ENCODE measurements around the gene TF.

TF gene

DNA sequence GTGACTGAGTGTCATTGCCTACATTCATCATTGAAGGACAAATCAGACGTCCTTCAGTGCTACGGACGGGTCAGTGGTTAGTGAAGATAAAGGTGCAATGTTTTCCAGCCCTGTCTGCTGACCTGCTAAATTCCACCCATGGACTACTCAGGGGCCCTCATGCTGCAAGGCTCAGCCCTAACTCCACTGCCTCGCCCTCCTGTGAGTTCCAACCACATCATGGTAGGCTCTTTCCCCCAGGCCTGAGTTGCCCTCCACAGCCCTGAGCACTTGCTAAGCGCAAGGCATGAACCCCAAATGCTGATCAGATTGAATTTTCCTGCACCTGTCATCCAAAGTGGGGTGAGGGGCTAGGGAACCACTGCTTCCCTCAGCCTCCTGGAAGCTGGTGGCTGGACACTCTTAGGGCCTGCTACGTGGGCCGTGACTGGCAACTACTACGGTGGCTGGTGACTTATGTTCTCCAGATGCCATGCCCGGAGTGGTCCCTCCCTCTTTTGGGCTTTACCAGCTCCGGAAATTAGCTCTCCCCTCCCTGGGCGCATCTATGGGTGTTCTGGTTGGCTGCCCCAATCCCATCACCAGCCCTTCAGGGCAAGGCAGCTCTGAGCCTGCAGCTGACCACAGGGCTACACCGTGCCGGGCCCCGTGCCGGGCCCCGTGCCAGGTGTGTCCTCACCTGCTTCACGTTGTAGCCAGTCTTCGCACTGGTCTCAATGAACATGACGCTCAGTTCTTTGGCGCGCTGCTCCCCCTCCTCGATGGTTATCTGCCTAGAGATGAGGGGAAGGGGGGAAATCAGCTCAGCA lies 91.5 kb downstream of the TF start:
- no peak for DNase-seq

DNA sequence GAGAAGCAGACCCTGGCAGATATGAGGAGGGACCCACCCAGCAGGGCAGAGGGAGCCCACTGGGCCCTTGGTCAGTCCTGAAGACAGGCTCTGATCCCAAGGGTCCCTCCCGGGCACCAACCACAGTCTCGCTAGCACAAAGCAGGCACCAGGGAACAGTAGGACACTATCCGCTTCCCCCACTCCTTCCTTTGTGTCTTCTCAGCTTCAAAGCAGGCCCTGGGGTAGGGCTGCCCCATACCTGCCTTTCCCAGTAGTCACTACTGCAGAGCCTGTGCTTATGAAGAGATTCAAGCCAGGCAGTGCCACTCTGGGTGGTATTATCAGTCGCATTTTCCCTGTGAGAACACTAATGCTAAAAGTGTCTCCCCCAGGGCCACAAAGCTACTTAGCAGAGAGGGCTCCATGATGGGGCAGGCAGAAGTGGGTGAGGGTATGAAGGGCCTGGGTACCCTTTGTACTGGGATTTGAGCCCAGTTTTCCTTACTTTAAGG lies 92.2 kb downstream of the TF start:
- DNase-seq: no peak

DNA sequence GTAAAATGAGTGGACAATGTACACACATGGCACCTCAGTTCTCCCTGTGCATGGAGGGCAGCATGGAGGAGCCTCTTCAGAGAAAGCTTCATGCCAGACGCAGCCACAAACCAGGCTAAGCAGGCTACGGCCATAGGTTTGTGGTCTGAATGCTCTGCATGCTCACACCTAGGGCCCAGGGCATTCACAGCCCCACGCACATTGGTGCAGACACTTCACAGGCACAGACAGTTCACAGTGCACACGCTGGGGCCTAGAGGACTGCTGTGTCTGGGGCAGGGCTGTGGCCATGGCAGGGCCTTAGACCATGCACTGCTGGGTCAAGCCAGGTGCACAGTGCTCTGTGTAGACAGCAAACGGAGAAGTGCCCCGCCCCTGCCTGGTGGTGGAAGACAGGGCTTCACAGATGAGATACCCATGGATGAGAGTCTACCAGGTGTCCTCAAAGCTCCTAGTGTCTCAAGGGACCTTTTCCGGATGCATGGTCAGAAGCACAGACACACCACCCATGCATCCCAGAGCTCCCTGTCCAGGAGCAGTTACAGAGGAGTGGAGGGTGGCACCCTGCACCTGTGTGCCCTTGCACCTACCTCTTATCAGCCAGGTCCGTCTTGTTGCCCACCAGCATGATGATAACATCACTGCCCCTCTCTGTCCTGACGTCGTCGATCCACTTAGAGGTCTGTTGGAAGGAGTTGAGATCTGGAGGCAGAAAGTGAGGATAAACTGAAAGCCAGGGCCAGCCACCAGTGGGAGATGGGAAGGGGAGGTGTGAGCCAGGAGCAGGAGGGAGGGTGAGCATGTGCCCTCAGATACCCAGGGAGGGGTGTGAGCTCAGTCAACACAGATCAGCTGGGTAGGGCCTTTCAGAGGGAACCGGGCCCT lies 93.0 kb downstream of the TF start:
- no peak for DNase-seq

DNA sequence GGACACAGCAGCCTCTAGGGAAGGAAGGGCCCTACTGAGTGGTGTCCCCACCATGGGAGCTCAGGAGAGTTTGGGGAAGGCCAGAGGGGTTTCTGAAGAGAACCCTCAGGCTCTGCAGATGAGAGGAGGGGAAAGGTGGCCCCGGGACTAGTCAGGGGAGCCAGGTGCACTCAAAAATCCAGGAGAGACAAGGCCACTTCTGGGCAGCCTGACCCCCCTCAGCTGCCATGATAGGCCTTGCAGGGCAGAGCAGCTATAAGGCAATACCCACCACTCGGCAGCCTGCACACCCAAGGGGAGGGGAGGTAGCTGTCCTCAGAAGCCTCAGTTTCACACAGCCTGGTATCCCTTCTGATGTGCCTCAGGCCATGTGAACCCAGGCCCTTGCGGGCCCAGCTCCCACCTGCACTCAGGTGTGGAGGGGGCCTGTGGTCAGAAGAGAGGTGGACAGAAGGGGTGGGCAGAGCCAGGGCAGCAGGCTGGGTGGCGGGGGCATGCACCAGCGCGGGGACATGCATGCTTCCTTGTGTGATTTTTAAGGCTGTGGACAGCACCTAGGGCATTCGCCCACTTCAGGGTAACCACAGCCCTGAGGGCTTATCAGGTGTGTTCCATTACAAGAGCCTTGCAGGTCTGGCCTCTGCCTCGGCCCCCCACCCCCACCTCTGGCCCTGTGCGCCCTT lies 94.0 kb downstream of the TF start:
- no peak for DNase-seq

DNA sequence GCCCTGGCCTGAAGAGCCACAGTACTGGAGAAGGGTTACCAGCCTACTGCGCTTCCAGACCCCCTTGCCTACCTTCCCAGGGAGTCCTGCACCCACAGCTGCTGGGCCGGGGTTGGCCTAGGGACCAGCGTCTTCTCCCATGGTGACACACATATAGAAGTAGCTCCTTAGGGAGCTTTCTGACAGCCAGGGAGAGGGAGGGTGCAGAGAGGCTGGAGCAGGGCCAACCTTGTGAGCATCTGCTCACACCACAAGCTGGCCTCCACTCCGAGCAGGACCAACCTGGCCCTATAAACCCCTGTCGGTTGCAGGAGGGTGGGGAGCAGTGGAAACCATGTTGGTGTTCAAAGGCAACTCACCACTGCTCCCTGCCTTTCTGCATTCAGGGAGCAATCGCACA lies 94.6 kb downstream of the TF start:
- no peak for DNase-seq

DNA sequence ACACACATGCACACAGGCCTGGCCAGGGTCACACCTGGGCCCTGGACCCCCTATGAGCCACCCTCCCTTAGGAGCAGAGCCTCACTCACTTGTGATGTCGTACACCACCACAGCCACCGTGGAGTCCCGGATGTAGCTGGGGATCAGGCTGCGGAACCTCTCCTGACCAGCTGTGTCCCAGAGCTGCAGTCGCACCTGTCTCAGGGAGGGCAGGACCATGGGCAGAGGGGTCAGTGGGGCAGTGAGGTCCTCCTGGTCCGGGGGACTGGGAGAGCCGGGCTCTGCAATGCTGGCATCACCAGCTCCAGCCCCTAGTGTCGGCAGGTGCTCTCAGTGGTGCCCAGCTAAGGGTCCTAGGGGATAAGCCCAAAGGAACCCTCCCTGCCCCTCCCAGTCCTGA lies 95.0 kb downstream of the TF start:
- DNase-seq: no peak

DNA sequence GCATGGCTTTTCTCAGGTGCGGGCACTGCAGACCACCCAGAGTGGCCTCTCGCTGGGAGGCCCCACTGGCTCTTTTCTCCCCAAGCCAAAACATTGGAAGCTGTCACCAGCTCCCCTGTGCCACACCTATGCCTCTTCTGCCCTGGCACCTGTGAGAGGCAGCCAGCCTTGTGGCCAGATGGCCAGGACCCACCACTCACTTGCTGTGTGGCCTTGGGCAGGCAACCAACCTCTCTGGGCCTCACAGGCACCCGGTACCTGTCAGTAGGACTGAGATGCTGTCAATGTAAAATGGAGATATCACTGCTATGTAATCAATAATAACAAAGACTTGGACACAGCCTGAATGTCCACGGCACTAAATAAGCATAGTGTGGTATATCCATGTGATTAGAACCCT lies 96.0 kb downstream of the TF start:
- DNase-seq: no peak

DNA sequence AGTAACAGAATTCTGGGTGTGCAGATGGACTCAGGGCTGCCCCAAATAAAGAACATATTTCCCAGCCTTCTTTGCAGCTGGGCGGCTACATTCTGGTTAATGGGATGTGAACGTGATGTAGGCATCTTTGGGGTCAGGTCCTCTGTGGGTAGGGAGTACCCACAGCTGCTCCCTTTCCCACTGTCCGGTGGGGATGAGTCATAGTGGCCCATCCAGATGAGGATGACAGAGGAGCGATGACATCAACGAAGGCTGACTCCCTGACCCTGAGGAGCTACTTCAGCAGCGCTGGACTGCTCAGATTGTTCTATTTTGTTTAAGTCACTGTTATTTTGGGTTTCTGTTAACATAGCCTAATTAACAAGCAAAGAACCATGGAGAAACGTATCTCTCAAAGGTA lies 97.4 kb downstream of the TF start:
- DNase-seq: no peak

DNA sequence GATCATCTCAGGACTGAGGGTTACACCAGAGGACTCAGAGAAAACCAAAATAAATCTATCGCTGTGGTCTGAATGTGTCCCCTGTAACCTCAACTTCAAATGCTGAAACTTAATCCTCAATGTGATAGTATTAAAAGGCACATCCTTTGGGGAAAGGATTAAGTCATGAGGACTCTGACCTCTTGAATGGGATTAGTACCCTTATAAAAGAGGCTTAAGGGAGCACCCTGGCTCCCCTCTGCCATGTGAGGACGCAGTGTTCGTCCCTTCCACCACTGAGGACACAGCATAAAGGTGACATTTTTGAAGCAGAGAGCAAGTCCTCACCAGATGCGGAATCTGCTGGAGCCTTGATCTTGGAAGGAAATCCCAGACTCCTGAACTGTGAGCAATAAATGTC lies 98.9 kb downstream of the TF start:
- DNase-seq: no peak

Measured in inflammatory macrophage (primary cell).